CD4-positive, alpha-beta T cell treated with Interleukin-6 at 100 ng/mL for 8 hours (primary cell): Measurements from ENCODE around the gene PDPK1.
"Not testable (repeated sequence)": the region's sequence is repeated elsewhere in the genome, so short reads cannot be mapped to it uniquely, and the experiment has no call there.

Experiments
- DNase-seq: peaks from one replicate; pipeline ENCODE4 v3.0.0-alpha.2; 2020; ENCODE audit warnings: mixed read lengths, low spot score

Gene PDPK1

GRCh38 chr16:2611877-2612276, 74.1 kb downstream of the PDPK1 start:
- DNase-seq = not testable (repeated sequence)

DNA sequence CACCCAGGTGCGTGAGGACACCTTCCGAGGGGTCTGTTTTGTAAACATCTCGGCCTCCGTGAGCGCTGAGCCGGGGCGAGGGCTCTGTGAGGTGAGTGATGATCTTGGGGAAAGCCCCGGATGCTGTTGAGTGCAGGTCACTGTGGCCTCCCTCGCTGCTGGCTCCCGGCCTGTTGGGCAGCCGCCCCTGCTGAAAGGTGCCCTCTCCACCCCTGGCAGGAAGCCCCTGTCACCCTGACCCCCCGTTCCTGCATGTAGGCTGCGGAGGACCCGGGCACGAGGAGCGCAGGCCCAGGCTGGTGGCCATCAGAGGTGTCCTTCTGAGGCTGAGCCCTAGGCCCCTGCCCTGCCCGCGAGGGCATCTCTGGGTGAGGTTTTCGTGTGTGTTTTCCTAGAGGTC, 75.4 kb downstream of the PDPK1 start:
- not testable (repeated sequence) for DNase-seq

DNA sequence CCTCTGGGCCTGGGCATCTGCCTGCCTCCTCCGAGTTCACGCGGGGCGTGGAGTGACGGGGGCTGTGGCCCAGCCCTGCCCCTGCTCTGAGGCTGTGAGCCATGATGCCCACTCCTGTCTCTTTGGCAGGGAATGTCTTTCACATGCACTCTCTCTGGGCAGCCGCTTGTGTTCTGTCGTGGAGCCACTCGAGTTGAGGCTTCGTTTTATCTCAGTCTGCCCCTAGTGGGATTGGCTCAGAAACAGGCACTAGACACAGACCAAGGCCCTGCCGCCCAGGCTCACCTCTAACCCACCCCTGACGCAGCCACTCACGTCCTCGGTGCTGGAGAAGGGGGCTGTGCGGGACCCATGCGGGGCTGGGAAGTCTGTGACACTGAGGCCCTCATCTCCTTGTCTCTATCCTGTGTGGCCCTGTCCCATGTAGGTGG, 77.0 kb downstream of the PDPK1 start:
- no peak for DNase-seq

GRCh38 chr16:2618964-2619363, 81.1 kb downstream of the PDPK1 start:
- DNase-seq = not testable (repeated sequence)

GRCh38 chr16:2619628-2620027, 81.8 kb downstream of the PDPK1 start:
- not testable (repeated sequence) for DNase-seq

- DNase-seq = not testable (repeated sequence)
Measured at GRCh38 chr16:2620870-2621269, 83.0 kb downstream of the PDPK1 start.

GRCh38 chr16:2621395-2621794, 83.6 kb downstream of the PDPK1 start:
- DNase-seq = not testable (repeated sequence)

DNA sequence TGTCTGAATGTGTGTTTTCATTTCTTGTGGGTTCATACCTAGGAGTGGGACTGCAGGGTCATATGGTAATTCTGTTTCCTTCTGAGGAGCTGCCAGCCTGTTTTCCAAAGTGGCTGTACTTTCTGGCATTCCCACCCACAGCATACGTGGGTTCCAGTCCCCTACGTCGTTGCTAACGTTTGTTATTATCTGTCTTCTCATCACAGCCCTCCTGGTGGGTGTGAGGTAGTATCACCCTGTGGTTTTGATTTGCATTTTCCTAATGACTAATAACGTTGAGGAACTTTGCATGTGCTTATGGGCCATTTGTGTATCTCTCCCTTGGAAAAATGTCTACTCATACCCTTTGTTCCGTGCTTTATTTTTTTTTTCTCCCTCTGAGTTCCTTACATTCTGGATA, 89.3 kb downstream of the PDPK1 start:
- not testable (repeated sequence) for DNase-seq

DNA sequence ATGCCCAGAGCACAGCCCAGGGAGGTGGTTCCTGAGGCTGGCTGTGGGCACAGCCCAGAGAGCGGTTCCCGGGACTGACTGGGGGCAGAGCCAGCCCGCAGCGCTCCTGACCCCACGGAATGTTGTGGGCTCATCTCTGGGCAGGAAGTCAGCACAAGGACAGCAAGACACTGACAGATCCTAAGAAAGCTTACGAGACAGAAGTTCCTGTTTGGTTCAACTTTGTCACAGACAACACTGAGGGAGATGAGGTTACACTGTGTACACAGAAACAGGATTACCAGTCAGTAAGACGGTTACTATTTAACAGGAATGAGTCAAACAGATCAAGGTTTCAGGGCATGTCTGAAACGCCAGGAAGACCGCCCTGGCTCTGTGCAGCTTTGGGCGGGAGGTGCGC, 93.4 kb downstream of the PDPK1 start:
- DNase-seq = not testable (repeated sequence)

GRCh38 chr16:2632291-2632690, 94.5 kb downstream of the PDPK1 start:
- DNase-seq = not testable (repeated sequence)

DNA sequence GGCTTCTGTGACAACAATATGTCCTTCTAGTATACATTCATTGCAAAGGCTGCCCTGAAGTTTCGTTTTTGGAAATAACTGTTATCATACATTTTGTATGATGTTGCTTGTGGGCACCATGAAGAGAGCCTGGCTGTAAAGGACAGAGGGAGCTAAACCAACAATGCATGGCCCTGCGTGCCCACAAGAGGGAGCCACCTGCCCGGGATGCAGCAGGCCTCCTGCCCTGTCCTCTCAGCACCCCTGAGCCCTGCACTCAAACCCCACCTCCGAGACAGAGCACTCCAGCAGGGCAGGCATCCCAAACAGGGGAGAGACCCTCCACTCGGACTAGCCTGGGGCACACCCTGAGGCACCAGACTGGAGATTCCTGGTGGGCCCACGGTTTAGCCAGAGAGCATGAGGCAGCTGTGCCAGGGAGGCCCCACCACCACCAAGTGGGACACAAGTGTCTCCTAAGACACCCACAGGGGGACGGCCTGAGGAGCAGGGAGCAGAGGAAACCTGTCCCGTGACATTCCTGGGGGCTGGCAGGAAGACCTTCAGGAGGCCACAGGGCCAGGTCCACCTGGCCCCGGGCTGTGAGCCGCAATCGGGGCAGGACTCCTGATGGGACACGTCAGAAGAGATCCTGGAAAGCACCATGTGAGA, 101.4 kb downstream of the PDPK1 start:
- not testable (repeated sequence) for DNase-seq

DNA sequence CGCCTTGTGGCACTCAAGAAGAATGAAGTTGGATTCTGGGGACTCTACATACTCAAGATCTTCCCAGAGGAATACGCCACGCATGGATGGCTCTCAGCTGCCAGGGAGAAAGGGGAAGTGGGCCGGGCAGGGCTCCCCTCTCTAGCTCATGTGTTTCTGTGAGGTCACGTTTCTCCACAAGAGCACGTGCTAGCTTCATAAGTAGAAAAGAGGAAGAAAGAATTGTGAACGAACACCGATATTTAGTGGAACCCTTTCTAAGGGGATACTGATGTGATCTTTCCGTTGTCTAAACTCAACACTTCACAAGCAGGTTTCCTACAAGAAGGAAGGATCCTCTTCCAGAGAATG, 101.9 kb downstream of the PDPK1 start:
- DNase-seq = not testable (repeated sequence)

- not testable (repeated sequence) for DNase-seq
Measured at GRCh38 chr16:2642561-2642960, 104.7 kb downstream of the PDPK1 start.

DNA sequence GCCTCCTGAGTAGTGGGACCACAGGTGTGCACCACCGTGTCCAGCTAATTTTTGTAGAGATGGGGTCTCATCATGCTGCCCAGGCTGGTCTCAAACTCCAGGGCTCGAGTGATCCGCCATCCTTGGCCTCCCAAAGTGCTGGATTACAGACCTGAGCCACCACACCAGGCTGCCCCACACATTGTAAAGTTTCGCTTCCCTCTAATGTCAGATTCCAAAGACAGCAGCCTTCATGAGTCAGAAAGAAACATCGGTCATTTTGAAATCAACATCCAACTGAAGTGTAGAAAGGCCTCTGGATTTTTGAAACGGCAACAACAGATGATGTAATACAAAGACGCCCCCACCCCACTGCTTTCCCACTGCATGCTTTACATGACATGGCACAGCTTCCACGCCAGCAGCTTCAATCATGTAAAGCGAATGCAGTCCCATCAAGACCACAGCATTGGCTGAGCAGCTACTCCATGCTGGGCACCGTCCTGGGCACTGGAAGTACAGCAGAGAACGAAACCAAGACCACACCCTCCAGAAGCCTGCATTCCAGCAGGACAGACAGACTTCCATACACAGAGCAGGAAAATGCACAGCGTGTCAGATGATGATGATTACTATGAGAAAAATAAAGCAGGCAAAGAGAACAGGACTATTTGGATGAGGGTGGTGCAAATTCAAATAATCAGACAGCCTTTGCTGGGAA, 107.1 kb downstream of the PDPK1 start:
- not testable (repeated sequence) for DNase-seq

DNA sequence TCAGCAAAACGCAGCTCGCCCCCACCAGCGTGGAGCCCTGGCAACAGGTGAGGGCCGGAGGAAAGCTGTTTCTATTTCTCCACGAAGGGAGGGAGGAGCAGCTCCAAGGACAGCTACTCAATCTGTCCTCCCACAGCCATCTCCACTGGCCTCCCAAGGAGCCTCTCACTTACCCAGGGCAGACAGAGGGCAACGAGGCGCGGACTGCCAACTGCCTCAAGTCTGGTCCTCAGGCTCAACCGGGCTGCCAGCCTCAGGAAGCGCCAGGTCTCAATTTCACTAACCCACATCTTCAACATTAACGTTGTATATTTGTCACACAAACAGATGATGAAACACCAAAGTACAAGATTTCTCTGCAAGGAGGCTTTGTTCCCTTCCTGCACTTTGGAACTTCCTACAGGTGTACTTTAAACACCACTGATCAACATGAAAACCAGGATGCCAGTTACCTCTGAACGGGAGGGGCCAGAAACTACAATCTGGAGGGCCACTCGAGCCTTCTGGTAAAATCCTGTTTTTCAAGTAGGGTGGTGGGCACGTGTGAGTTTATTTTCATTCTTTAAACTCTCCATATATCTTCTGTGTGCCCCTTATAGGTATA, 113.5 kb downstream of the PDPK1 start:
- not testable (repeated sequence) for DNase-seq
